Tongue (tissue), 2 donors: ENCODE measurements around the gene ANKRD39. TPM values are rescaled to one million over a fixed set of nuclear protein-coding genes. Genes with fewer than 3 reads are reported as not detected.

Experiments
- DNase-seq: peaks from one replicate; pipeline ENCODE4 v3.0.0-alpha.2; 2015
- total RNA-seq: library from RNA; depleted of rRNA; stranded (reverse); fragments of >200 nt; gene quantifications from one replicate; pipeline ENCODE4 v1.2.3, GENCODE V29; 2014

ANKRD39 gene
- total RNA-seq, 1 donor from 2014 or later, result 12.0 TPM

DNA sequence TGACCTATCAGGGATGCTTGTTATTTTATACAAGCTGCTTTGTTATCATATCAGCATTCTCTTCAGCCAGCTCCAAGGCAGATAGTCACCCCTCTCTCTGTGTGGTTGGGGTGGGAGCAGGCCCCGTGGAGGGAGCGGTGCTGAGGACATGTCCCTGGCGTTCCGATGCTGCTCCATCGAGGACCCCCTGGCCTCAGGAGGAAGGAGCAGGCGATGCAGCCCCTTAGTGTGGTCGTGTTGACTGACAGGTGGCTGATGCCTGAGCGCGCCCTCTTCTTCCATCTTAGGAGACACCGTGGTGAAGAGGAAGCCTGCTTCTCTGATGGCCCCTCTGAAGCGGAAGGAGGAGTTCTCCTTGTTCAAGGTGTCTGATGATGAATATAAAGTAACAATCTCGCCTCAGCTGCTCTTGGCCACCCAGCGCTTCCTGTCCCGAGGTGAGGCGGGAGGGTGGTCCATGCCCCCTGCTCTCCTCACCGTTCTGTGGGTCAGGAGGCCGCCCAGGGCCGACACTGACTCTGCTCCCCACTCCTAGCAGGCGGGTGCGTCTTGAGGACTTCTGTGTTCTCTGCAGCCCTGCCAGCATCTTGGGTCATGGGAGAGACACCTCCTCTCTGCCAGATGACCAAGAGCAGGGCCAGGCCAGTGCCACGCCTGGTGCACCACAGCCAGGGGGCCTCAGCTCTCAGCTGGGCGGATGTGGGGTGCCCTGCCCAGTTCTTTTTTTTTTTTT, 31.1 kb downstream of the ANKRD39 start:
- DNase-seq, result no peak

DNA sequence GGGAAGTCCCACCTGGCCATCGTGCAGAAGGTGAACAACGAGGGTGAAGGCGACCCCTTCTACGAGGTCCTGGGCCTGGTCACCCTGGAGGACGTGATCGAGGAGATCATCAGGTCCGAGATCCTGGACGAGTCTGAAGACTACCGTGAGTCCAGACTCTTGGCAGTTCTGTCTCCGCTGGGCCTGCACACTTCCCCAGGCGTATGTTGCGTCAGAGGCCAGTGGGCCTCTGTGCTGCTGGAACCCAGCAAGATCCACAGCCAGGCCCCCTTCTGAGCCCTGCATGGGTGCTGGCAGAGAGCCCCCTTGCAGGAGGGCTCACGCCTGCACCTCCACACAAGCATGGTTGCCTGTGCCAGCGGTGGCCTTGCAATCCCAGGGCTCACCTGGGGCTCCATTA, 32.8 kb downstream of the ANKRD39 start:
- DNase-seq, result no peak

DNA sequence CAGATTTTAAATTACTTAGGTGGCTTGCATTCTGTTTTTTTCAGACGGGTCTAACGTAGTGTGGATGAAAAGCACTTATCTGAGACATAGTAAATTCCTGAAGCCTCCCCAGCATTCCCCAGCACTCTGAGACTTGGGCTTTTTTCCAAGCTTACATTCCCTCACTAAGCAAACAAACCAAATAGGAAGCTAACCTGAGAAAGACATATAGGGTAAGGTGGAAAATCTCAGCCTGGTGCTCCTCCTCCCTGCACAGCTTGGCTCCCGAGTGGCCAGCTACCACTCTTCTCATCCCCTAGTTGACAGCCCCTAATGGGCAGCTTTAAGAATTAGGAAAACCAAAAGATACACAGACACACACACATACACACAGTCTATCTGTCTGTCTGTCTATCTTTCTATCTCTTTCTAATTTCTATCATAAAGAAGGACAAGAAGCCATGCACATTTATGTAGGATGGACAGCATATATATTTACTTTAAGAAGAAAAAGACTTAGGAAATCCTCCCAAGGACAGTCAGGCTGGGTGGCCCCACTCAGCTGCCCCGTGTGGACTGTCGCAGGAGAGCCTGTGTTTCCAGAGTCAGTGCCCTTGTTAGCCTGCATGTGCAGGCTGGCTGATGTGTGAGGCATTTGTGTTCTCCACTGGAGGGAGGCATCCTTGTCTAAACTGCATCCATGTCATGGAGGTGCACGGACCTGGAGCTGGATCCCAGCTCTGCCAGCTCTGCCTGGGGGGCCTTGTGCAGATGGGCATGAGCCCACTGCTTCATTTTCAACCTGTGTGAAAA, 33.5 kb downstream of the ANKRD39 start:
- no peak for DNase-seq

DNA sequence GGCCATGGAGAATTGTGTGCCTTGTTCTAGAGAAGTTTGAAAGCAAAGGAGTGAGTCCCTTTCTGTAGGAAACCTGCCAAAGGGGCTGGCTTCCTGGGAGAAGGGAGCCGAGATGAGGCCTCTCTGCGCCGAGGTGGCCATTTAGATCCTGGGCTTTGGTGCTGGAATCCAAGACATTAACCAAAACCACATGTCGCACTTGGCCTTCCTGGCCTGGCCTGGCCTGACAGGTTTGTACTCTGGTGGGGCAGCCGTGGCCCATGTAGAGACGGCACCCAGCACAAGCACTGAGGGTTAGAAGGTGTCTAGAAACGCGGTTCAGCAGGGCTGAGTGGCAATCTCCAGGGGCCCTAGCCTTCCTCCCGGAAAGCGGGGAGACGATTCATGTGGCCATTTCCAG, 34.6 kb downstream of the ANKRD39 start:
- no peak for DNase-seq

DNA sequence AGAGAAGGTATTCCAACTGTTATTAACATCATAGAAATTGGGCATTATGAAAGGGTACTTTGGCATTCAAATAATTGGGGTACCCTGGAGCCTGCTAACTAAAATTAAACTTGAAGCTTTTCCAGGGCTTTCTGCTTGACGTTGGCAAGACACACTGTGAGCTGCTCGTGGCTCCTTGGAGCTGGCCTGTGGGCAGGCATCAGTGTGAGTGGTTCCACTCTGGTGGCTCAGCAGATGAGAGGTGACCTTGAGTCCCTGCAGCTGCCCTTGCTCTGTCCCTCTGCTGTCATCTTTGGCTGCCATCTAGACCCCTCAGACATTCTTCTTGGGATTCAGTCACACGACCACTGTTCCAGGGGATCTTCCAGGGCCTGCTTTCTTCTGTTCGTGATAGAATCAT, 35.0 kb downstream of the ANKRD39 start:
- no peak for DNase-seq

DNA sequence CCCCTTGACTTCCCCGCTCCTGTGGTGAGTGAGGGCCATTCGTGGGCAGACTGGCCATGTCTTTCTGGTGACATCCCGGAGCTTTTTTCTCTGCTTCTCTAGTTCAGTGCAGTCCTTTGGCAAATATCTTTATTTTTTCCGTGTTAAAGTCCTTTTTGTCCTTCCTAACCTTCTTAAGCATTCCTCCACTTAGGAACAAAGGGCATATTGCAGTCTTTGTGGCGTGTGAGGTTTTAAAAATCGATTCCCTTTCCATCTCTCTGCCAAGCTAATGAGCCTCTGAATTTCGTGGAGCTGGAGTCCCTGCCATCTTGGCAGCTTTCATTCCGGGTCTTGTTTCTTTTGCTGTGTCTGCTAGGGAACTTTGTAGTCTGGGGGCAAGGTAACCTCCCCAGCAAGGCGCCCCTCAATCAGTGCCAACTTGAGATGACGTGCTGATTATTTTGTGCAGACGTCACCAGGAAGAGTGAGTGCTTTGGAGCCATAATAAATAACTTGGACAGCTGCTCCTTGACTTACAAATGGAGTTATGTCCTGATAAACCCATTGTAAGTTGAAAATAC, 36.6 kb downstream of the ANKRD39 start:
- no peak for DNase-seq

DNA sequence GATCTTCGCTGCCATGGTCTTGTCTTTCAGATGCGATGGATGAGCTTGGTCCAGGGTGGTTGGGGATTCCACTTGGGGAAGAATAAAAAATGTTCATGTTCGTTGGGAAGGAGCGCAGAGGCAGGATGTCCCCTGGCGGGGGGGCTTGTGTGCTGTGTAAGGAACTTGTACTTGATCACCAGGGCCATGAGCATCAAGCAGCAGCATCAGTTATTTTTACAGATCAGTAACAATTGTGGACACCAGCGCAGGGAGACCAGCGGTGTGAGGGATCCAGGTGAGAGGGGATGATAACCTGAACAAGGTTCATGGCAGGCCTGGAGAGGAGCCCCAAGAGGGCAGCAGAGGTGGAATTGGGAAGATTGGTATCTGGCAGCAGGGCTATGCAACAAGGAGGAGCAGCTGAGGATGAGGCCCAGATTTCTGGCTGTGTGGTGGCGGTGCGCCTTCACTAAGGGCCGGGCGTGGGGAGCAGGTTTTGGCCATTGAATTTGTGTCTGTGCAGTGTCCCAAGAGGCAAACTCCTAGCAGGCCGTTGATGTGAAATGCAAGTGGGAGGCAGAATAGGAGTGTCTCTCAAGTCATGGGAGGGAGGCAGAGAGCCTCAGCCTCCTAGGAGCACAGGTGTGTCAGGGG, 37.8 kb downstream of the ANKRD39 start:
- no peak for DNase-seq

DNA sequence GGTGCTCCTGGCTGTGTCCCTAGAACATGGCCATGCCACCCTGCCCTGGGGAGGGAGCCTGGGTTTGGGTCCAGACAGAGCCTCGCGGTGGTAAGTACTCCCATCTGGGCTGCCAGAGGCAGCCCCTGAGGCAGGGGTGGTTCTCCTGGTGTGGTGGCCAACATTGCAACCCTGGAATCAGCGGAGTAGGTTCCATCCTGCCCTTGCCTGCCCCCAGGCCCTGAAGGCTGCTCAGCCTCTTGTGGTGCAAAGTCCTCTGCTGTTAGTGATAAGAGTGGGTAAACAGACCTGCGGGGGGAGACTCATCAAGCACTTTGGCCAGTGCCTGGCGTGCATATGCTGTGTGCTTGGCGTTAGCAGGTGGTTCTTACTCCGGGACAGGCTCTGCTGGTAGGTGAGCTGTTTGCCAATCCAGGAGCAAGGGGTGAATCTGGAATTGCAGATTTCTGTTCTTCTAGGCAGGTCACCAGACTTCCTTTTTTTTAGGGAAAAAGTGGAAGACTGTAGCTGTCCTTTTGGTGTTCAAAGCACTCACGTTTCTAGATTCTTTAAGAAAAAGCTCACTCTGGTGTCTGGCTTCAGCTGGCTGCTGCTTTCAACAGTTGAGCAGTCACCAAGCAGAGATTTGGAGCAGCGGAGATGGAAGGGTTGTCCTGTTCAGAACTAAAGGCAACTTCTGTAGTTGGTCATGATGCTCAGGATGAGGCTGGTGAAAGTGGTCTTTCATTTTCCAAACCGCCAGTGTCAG, 38.5 kb downstream of the ANKRD39 start:
- DNase-seq, result no peak

DNA sequence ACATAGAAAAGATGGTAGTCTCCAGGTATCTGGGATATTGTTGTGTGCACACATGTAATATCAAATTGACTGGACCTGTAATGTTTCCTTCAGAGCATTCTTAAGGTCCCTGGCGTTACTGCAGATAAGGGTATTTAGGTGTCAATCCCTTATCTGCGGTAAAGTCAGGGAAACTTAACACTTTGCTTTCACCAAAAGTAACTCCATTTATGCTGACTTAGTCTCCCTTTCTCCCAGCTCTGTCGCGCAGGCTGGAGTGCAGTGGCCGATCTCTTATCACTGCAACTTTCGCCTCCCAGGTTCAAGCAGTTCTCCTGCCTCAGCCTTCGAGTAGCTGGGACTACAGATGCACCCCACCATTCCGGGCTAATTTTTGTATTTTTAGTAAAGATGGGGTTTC, 39.9 kb downstream of the ANKRD39 start:
- no peak for DNase-seq

DNA sequence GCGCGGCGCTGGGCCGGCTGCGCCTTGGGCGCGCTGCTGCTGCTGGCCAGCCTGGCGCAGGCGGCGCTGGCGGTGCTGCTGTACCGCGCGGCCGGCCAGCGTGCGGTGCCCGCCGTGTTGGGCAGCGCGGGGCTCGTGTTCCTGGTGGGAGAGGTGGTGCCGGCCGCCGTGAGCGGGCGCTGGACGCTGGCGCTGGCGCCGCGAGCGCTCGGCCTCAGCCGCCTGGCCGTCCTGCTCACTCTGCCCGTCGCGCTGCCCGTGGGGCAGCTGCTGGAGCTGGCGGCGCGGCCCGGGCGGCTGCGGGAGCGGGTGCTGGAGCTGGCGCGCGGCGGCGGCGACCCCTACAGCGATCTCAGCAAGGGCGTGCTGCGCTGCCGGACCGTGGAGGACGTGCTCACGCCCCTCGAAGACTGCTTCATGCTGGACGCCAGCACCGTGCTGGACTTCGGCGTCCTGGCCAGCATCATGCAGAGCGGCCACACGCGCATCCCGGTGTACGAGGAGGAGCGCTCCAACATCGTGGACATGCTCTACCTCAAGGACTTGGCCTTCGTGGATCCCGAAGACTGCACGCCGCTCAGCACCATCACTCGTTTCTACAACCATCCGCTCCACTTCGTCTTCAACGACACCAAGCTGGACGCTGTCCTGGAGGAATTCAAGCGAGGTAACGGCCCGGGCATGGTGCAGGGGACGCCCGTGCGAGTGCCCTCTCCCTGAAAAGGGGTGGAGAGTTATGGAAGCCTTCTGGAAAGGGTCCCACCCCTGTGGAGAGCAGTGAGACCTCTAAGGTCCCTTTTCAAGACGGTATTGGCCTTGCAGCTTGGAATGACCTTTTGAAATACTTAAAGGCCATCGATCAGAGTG, 40.7 kb downstream of the ANKRD39 start:
- DNase-seq, result no peak

DNA sequence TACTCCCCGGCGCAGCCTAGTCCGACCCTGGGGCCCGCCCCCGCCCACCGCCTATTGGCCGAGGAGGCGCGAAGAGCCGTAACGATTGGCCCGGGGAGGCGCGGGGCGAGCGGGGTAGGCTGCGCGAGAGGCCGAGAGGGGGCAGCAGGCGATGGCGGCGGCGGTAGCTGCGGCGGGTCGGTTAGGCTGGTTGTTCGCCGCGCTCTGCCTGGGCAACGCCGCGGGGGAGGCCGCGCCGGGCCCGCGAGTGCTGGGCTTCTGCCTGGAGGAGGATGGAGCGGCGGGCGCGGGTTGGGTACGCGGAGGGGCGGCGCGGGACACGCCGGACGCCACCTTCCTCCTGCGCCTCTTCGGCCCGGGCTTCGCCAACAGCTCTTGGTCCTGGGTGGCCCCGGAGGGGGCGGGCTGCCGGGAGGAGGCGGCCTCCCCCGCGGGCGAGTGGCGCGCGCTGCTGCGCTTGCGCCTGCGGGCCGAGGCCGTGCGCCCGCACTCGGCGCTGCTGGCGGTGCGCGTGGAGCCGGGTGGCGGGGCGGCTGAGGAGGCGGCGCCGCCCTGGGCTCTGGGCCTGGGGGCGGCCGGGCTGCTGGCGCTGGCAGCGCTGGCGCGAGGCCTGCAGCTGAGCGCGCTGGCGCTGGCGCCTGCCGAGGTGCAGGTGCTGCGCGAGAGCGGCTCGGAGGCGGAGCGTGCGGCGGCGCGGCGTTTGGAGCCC, 41.5 kb downstream of the ANKRD39 start, which contains the start of gene CNNM3:
Gene CNNM3, plus strand, starts transcription at position 142 of the 709 bp plus-strand sequence. Its CDS starts 10 bp downstream, at position 152.
- peak; percentile 98 for DNase-seq

DNA sequence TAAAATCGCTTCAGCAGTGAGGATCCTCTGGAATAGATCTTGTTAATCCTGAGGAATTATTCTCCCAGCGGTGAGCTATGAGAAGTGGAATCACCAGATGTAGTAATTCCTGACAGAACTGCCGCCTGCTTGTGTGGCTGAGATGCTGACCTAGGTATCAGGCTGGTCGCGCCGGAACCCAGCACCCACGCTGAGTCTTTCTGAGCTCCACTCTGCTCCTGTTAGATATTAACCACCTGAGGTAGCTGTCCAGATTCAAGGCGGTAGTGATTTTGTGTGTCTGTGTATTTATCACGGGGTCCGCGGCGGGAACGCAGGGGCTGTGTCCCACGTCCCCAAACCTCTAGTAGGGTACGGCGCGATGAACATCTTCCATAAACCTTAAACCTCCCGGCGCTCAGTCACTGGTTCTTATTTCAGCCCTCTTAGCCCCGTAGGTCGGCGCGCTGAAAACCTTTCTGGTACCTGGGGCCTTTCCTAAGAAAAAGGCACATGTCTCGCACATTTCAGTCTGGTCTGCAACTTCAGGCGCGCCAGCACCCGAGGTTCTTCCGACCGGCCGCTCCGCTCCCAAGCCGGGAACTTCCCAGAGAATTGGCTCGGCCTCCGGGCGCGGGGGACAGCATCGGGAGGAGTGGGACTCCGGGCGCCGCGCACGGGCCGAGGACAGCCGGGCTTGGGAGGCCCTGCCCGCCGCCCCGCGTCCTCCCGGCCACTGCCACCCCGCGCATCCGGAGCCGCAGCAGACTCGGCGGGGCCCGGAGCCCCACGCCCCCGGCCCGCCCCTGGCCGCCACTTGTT, 42.3 kb downstream of the ANKRD39 start:
- no peak for DNase-seq

DNA sequence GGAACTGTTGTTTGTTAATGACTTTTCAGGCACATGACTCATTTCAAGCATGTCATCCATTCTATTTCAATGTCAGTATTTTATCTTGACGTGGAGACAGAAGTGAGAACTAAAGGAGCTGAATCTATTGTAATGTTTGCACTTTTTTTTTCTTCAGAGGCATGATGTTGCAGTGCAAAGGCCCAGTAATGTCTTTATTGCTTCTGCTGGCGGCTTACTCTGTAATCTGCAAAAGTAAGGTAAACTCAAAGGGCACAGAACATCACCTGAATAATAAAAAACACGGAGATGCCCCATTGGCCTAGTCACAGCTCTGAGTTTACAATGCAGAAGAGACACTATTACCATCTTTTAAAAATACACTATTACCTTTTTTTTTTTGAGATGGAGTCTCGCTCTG, 44.2 kb downstream of the ANKRD39 start:
- DNase-seq, result no peak

DNA sequence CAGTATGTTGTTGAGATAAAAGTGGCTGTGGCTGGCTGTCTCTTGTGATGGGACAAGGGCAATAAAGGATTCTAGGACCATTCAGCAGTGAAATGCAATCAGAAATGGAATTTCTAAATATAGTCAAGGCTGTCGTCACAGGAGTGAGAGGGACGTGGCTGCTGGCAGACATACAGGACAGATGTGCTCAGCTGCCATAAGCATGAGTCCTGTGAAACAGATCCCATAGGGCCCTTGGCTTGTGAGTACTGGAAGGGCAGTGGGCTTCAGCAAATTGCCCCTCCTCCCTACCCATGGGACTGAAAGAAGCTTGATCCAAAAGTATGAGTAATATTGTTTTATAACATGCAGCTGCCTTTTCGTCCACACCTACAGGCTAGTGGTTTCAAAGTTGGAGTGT, 45.9 kb downstream of the ANKRD39 start:
- DNase-seq, result peak; percentile 92

DNA sequence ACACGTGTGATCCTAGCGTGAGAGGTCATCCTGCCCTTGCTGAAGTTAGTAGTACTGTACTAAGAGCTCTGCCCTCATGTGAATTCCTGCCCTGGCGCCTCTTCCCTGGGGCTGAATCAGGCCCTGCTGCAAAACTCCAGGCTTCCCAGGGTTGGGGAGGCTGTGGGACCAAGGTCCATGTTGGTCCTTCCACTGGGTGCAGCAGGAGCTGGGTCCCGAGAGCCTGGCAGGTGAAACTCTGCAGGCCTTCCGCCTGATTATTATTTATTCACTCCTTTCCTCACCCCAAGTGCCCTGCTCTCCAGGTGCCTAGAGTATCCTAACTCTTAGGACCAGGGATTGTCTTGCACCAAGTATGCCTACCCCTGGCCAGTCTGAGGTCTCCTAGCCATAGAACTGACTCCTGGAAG, 47.0 kb downstream of the ANKRD39 start:
- no peak for DNase-seq

DNA sequence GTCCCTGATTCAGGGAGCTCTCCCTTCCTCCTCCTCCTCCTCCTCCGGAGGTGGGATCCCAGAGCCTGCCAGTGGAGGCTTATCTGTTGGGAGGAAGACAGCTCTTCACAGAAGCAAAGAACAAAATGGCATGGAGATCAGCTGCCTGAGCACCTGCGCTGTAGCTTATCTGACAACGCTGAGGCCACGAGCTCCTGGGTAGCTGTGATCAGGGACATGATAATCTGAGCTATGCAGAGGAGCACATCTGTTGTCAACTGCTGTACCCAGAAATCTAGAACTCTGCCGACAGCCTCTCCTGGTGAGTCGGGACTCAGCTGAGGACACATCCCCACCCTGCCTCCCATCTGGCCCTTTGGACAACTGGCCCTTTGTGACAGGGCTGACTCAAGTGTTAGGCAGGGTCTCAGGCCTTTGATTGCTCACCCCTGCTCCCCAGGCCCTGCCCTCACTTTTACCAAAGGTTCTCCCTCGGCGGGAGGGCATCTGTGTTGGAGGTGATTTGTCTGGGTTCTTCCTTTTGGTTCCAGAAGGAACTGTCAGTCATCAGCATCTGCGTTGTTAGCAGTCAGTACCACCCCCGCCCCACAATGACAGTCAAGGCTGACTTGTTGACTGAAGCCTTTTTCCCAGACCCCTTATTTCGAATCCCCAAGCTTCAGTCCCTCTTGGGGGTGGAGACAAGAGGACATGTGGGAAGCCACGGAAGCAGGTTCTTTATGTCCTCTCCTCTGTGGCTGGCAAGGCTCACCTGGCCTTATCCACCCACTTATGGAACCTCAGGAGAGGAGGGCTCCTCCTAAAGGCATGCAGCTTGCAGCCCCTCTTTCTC, 47.6 kb downstream of the ANKRD39 start:
- DNase-seq, result no peak

DNA sequence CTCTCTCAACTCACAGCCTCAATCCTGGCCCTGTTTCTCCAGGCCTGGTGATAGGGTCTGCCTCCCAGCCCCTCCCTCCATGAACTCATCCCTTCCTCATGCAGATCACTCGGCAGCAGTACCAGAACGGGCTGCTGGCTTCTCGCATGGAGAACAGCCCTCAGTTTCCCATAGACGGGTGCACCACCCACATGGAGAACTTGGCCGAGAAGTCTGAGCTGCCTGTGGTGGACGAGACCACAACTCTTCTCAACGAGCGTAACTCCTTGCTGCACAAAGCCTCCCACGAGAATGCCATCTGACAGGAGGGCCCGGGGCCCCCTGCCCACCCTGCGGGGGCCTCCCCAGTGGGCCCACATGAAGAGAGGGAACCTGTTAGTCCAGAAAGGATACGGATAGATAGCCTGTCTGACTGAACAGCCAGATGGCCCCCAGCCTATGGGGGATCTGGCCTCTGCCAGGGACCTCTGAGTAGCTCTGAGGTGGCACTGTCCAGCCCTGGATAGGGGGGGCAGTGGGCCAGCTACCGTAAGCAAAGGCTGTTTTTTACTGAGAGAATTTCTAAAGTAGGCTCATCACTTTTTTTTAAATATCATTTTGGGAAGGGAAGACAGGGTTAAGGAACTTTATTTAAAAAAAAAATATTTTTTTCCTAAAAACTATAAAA, 48.5 kb downstream of the ANKRD39 start:
- no peak for DNase-seq
